ENCODE measurements around the gene MIB1. TPM values are rescaled to one million over a fixed set of nuclear protein-coding genes. Genes with fewer than 3 reads are reported as not detected.

The MIB1 gene
- total RNA-seq, 4 donors from 2014 or later, result 14.1 to 34.9 (median 22.7) TPM

DNA sequence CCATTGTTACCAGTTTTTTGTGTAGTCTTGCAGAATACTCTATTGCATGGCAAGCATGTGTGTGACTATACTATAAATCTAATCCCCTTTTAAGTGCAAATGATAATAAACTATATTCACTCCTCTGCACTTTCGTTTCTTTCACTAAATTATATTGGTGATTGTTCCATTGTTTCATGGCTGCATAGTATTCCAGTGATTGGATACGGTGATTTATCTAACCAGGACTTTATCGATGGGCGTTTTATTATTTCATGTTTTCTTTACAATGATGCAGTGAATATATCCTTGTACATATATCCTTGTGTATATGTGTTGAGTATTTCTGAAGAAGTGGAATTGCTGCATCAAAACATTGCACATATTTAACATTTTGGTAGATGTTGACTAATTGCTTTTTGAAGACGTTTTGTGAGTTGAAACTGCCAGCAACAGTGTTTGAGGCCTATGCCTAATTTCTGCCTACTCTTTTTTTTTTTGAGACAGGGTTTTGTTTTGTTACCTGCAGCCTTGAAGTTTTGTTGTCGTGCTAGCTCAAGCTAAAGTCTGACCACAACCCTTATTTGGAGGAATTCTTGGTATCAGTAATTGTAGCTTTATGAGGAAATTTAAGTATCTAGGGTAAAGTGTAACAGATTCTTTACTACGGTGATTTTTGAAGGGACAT lies 2.7 kb downstream of the MIB1 start:
- Histone ChIP-seq H3K36me3 (no peaks in the 10 kb centered on the region), H3K9me3 (no peaks in the 10 kb centered on the region), H3K27ac (no peak overlapping the region), H3K4me1 (peaks cover 11 to 71% (median 15%) of the 10 kb centered on the region in 3 donors), H3K4me3 (peak overlapping the region in 1 of 4 donors; percentile 5), H3K27me3 (no peaks in the 10 kb centered on the region)
- intact Hi-C loops (cut with DNase I), result loop anchor here (10.0 kb wide), 1 partner anchor 138 kb away; the partner anchor contains the start of gene ESCO1
- WGBS, 2 donors, result 74 to 82% methylated on average over 7 of the region's 7 CpGs
- no peak for DNase-seq
- TF ChIP-seq, protein P1, sequence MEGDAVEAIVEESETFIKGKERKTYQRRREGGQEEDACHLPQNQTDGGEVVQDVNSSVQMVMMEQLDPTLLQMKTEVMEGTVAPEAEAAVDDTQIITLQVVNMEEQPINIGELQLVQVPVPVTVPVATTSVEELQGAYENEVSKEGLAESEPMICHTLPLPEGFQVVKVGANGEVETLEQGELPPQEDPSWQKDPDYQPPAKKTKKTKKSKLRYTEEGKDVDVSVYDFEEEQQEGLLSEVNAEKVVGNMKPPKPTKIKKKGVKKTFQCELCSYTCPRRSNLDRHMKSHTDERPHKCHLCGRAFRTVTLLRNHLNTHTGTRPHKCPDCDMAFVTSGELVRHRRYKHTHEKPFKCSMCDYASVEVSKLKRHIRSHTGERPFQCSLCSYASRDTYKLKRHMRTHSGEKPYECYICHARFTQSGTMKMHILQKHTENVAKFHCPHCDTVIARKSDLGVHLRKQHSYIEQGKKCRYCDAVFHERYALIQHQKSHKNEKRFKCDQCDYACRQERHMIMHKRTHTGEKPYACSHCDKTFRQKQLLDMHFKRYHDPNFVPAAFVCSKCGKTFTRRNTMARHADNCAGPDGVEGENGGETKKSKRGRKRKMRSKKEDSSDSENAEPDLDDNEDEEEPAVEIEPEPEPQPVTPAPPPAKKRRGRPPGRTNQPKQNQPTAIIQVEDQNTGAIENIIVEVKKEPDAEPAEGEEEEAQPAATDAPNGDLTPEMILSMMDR (IDR thresholded peaks at IDR 0.05), result no peak
- no peak for TF ChIP-seq POLR2A (IDR thresholded peaks at IDR 0.05)

DNA sequence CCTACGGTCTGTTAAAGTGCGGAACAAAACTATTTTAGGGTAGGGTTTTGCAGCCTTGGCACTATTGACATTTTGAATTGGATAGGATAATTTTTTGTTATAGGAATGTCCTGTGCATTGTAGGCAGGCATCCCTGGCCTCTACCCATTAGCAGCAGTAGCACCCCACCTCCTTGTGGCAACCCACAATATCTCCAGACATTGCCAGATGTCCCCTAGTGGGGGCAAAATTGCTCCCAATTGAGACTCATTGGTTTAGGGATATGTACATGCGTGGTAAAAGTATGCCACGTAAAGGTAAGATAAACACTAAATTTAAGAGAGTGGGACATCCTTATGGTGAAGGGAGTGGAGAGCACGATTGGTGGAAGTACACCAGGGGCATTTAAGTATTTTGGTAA lies 4.6 kb downstream of the MIB1 start:
- no peaks in the 10 kb centered on the region for H3K9me3 ChIP-seq
- H3K4me1 ChIP-seq, result peaks cover 5 to 62% (median 11%) of the 10 kb centered on the region in 3 donors
- H3K4me3 ChIP-seq, result no peak overlapping the region
- H3K27me3 ChIP-seq, result no peaks in the 10 kb centered on the region
- H3K36me3 ChIP-seq, result no peaks in the 10 kb centered on the region
- intact Hi-C loops (cut with DNase I), result loop anchor here (10.0 kb wide), 1 partner anchor 140 kb away; the partner anchor contains the start of gene ESCO1
- whole genome bisulfite sequencing, 2 donors, result 95% methylated on average over 5 of the region's 5 CpGs
- no peak for TF ChIP-seq POLR2A (IDR thresholded peaks at IDR 0.05)
- TF ChIP-seq, protein P1 (IDR thresholded peaks at IDR 0.05), result no peak
- no peak for DNase-seq
- H3K27ac ChIP-seq, result no peak overlapping the region

DNA sequence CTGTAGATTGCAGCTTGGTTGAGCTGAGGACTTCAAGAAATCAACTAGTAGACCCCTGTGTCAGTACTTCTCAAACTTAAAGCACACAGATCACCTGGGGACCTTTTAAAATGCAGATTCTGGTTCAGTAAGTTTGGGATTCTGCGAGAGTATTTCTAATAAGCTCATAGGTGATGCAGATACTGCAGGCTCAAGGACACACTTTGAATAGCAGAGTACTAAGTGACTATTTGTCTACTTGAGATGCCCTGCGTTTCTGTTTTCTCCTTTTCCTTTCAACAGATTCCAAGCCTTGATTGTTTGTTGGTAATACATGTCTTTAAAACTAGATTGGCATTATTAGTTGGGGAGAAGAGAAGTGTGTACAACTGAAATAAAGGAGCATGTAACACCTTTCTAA lies 6.7 kb downstream of the MIB1 start:
- Histone ChIP-seq H3K27me3 (no peaks in the 10 kb centered on the region), H3K4me1 (peaks cover 4 to 66% (median 11%) of the 10 kb centered on the region in 3 donors), H3K9me3 (no peaks in the 10 kb centered on the region), H3K27ac (no peak overlapping the region), H3K4me3 (no peak overlapping the region), H3K36me3 (no peaks in the 10 kb centered on the region)
- TF ChIP-seq POLR2A (IDR thresholded peaks at IDR 0.05), result no peak
- 49 to 58% methylated on average over 2 of the region's 2 CpGs for WGBS, 2 donors
- intact Hi-C loops (cut with DNase I), result loop anchor here (10.0 kb wide), 1 partner anchor 142 kb away; the partner anchor contains the start of gene ESCO1
- DNase-seq, result no peak

DNA sequence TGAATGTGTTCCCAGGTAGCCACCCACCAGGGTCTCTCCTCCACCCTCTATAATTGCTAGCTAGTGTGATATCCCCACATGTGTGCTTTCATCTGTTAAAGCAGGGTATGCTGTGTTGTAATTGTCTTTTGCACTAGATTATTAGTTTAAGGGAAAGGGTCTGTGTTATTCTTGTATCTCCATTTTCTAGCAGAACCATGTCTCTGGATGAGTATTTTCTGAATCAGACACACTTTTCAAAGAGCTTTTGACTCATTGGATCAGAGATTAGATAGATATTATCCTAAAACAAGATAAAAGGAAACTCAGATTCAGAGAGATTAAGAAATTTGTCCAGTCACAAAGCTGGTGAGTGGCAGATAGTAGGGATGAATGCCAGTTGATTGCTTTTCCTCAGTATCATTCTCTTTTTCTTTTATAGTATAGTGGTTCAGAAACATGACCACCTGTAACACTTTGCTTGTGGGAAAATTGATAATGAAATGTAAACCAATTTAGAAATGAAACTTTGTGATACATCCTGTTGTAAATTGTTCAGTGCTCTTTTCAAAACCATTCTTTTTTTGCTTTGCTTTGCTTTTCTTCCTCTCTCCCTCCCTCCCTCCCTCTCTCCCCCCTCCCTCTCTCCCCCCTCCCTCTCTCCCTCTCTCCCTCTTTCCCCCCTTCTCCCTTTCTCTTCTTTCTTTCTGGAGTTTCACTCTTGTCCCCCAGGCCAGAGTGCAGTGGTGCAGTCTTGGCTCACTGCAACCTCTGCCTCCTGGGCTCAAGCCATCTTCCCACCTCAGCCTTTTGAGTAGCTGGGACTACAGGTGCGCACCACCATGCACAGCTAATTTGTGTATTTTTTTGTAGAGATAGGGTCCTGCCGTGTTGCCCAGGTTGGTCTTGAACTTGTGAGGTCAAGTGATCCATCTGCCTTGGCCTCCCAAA lies 7.4 kb downstream of the MIB1 start:
- TF ChIP-seq, protein P1 (IDR thresholded peaks at IDR 0.05), result no peak
- TF ChIP-seq POLR2A (IDR thresholded peaks at IDR 0.05), result no peak
- intact Hi-C loops (cut with DNase I), result loop anchor here (10.0 kb wide), 1 partner anchor 143 kb away; the partner anchor contains the start of gene ESCO1
- Histone ChIP-seq H3K27ac (no peak overlapping the region), H3K4me3 (no peak overlapping the region), H3K9me3 (no peaks in the 10 kb centered on the region), H3K27me3 (no peaks in the 10 kb centered on the region), H3K4me1 (peaks cover 0 to 61% (median 8%) of the 10 kb centered on the region in 3 donors), H3K36me3 (no peaks in the 10 kb centered on the region)
- DNase-seq, result no peak
- 70 to 73% methylated on average over 2 of the region's 2 CpGs for WGBS, 2 donors

DNA sequence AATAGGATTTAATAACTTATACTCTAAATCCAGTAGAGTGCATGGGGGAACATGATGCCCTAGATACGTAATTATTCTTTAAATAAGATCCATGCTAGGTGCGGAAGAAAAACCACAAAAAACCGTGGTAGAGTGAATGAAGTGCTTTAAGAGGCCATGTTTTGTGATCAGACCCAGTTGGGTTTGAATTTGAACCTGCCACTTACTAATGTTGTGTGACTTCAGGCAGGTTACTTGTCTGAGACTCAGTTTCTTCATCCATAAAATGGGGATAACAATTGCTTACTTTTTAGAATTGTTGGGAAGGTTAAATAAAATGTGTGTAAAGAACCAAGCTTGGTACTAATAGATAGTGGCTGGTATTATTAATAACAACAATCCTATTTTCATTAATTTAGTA lies 17.2 kb downstream of the MIB1 start:
- H3K27me3 ChIP-seq, result no peaks in the 10 kb centered on the region
- no peak overlapping the region for H3K27ac ChIP-seq
- intact Hi-C loops (cut with DNase I), result no loop called here
- no peaks in the 10 kb centered on the region for H3K36me3 ChIP-seq
- 81 to 95% methylated on average over 3 of the region's 3 CpGs for WGBS, 2 donors
- no peak for DNase-seq
- H3K4me1 ChIP-seq, result peaks cover 0 to 29% (median 7%) of the 10 kb centered on the region in 3 donors
- TF ChIP-seq POLR2A (IDR thresholded peaks at IDR 0.05), result no peak
- TF ChIP-seq, protein P1 (IDR thresholded peaks at IDR 0.05), result no peak
- H3K4me3 ChIP-seq, result no peak overlapping the region
- H3K9me3 ChIP-seq, result no peaks in the 10 kb centered on the region
